ENCODE results near the gene SNX11. TPM values are rescaled to one million over a fixed set of nuclear protein-coding genes. Genes with fewer than 3 reads are reported as not detected.

The SNX11 gene
- total RNA-seq, 1 donor from 2014 or later: 145 TPM

DNA sequence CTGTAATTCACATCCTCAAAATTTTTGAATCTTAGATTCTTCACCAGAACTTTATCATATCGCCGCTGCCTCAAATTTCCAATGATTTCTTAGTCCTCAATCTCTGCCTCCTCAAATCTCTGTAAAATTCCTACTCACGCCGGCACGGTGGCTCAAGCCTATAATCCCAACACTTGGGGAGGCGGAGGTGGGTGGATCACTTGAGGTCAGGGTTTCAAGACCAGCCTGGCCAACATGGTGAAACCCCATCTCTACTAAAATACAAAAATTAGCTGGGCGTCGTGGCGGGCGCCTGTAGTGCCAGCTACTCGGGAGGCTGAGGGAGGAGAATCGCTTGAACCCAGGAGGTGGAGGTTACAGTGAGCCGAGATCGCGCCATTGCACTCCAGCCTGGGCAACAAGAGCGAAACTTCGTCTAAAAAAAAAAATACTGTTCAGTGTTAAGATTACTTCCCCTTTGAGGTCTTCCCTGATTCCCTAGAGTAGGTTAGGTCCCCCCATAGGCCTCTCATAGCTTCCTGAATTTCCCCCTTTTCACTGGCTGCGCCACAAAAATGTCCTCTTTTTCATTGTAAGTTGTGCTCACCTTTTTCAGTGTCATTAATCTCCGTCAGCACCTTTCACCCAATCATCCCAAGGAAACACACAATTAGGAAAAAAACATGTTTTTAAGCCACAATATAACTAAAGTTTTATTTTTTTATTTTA lies 5.4 kb upstream of the SNX11 start:
- no peaks in the 10 kb centered on the region for H3K27me3 Mint-ChIP-seq
- ATAC-seq (ENCODE audit: low read depth): no peak

GRCh38 chr17:48102798-48103715 lies 4.5 kb upstream of the SNX11 start:
- ChIA-PET CTCF (interaction anchor here (1.2 kb wide), 2 partner anchors 8 to 156 kb away, joined by 3 to 6 read pairs; no protein-coding TSS in a partner anchor), POLR2A (interaction anchor here (0.7 to 5.7 kb wide), 4 partner anchors 9 to 452 kb away, joined by 3 to 83 read pairs (median 4); no protein-coding TSS in a partner anchor)
- intact Hi-C loops (cut with micrococcal nuclease): loop anchor here (5.0 to 10.0 kb wide), 2 partner anchors 458 to 789 kb away; partner anchors contain the start of genes ATP5MC1 and KPNB1
- Mint-ChIP-seq H3K36me3 (ENCODE audit: low read depth) (peaks cover 10% of the 10 kb centered on the region), H3K27ac (peak overlapping the region; percentile 92), H3K9me3 (peaks cover 4% of the 10 kb centered on the region), H3K4me3 (peak overlapping the region; percentile 94), H3K27me3 (no peaks in the 10 kb centered on the region), H3K4me1 (peaks cover 55% of the 10 kb centered on the region)
- TF ChIP-seq, protein P1, sequence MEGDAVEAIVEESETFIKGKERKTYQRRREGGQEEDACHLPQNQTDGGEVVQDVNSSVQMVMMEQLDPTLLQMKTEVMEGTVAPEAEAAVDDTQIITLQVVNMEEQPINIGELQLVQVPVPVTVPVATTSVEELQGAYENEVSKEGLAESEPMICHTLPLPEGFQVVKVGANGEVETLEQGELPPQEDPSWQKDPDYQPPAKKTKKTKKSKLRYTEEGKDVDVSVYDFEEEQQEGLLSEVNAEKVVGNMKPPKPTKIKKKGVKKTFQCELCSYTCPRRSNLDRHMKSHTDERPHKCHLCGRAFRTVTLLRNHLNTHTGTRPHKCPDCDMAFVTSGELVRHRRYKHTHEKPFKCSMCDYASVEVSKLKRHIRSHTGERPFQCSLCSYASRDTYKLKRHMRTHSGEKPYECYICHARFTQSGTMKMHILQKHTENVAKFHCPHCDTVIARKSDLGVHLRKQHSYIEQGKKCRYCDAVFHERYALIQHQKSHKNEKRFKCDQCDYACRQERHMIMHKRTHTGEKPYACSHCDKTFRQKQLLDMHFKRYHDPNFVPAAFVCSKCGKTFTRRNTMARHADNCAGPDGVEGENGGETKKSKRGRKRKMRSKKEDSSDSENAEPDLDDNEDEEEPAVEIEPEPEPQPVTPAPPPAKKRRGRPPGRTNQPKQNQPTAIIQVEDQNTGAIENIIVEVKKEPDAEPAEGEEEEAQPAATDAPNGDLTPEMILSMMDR (IDR thresholded peaks at IDR 0.05): no peak
- no peak for DNase-seq
- ATAC-seq (ENCODE audit: low read depth): no peak

More for the DNA sequence above, 5.4 kb upstream of the SNX11 start:
- intact Hi-C loops (cut with micrococcal nuclease): loop anchor here (5.0 to 10.0 kb wide), 2 partner anchors 457 to 790 kb away; partner anchors contain the start of genes ATP5MC1 and KPNB1
- TF ChIP-seq, protein P1 (IDR thresholded peaks at IDR 0.05): no peak
- peaks cover 5% of the 10 kb centered on the region for H3K36me3 Mint-ChIP-seq (ENCODE audit: low read depth)
- H3K27ac Mint-ChIP-seq: peak overlapping the region; percentile 92
- ChIA-PET POLR2A (interaction anchor here (0.6 to 5.7 kb wide), 4 partner anchors 10 to 799 kb away, joined by 3 to 83 read pairs (median 4); no protein-coding TSS in a partner anchor), CTCF (interaction anchor here (1.2 kb wide), 2 partner anchors 9 to 155 kb away, joined by 3 to 6 read pairs; no protein-coding TSS in a partner anchor)
- DNase-seq: no peak
- H3K4me1 Mint-ChIP-seq: peaks cover 57% of the 10 kb centered on the region
- peaks cover 4% of the 10 kb centered on the region for H3K9me3 Mint-ChIP-seq
- H3K4me3 Mint-ChIP-seq: peak overlapping the region; percentile 94

DNA sequence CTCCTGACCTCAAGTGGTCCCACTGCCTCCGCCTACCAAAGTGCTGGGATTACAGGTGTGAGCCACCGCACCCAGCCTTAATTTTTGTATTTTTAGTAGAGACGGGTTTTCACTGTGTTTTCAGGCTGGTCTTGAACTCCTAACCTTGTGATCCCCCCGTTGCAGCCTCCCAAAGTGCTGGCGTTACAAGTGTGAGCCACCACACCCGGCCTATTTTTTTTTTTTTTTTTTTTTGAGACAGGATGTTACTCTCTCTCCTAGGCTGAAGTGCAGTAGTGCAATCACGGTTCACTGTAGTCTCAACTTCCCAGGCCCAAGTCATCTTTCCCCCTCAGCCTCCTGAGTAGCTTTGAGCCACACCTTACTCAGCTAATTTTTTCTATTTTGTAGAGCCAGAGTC lies 3.1 kb upstream of the SNX11 start:
- intact Hi-C loops (cut with micrococcal nuclease): loop anchor here (5.0 to 10.0 kb wide), 2 partner anchors 460 to 788 kb away; partner anchors contain the start of genes ATP5MC1 and KPNB1
- H3K36me3 Mint-ChIP-seq (ENCODE audit: low read depth): peaks cover 19% of the 10 kb centered on the region
- CTCF ChIA-PET: no interaction called here

GRCh38 chr17:48106802-48107136 lies 797 bp upstream of the SNX11 start:
- Mint-ChIP-seq H3K4me1 (peaks cover 69% of the 10 kb centered on the region), H3K4me3 (peak overlapping the region; percentile 99), H3K36me3 (ENCODE audit: low read depth) (peaks cover 19% of the 10 kb centered on the region), H3K27ac (peak overlapping the region; percentile 97), H3K27me3 (no peaks in the 10 kb centered on the region), H3K9me3 (peaks cover 4% of the 10 kb centered on the region)
- POLR2A ChIA-PET: interaction anchor here (0.5 to 3.3 kb wide), 7 partner anchors 16 to 317 kb away, joined by 3 to 36 read pairs (median 4); partner anchors contain the start of gene NFE2L1
- DNase-seq (no peak), ATAC-seq (ENCODE audit: low read depth) (no peak)
- TF ChIP-seq, protein P1 (IDR thresholded peaks at IDR 0.05): no peak
- intact Hi-C loops (cut with micrococcal nuclease): loop anchor here (5.0 to 10.0 kb wide), 2 partner anchors 462 to 1914 kb away; partner anchors contain the start of genes KANSL1 and KPNB1
- CTCF ChIA-PET: interaction anchor here (1.3 to 3.8 kb wide), 3 partner anchors 9 to 71 kb away, joined by 3 to 20 read pairs (median 14); no protein-coding TSS in a partner anchor

More for the DNA sequence above, 3.1 kb upstream of the SNX11 start:
- H3K4me3 Mint-ChIP-seq: peak overlapping the region; percentile 36
- TF ChIP-seq, protein P1 (IDR thresholded peaks at IDR 0.05): no peak
- no peaks in the 10 kb centered on the region for H3K27me3 Mint-ChIP-seq
- peaks cover 64% of the 10 kb centered on the region for H3K4me1 Mint-ChIP-seq
- H3K27ac Mint-ChIP-seq: no peak overlapping the region
- POLR2A ChIA-PET: interaction anchor here (0.7 to 5.7 kb wide), 2 partner anchors 8 to 1088 kb away, joined by 3 to 83 read pairs; no protein-coding TSS in a partner anchor
- no peak for ATAC-seq (ENCODE audit: low read depth)
- peaks cover 4% of the 10 kb centered on the region for H3K9me3 Mint-ChIP-seq
- DNase-seq: no peak
